Thyroid gland (tissue), 4 donors: Measurements from ENCODE around the gene EXOSC5. TPM values are rescaled to one million over a fixed set of nuclear protein-coding genes. Genes with fewer than 3 reads are reported as not detected.
"Not testable (repeated sequence)": the region's sequence is repeated elsewhere in the genome, so short reads cannot be mapped to it uniquely, and the experiment has no call there.

Source experiments
- DNase-seq, 2 donors: peaks; one replicate each; pipeline ENCODE4 v3.0.0-alpha.2; 2019
- H3K27ac ChIP-seq, 3 donors: fragments of 200-600 bp; sonication (generic); 1 replicate in 2 of 3; 2 replicates in 1 of 3; pipeline ENCODE4 v1.5.1; 2016 to 2019; ENCODE audit warnings: mild to moderate bottlenecking in 1 of 3, moderate library complexity in 1 of 3
- H3K27me3 ChIP-seq: fragments of 200-600 bp; sonication (generic); one replicate; pipeline ENCODE4 v1.5.1; 2019
- H3K36me3 ChIP-seq, 2 donors: fragments of 200-600 bp; sonication (generic); one replicate each; pipeline ENCODE4 v1.5.1; 2016 to 2019
- H3K4me1 ChIP-seq, 2 donors: fragments of 200-600 bp; sonication (generic); one replicate each; pipeline ENCODE4 v1.5.1; 2017 to 2019
- H3K4me3 ChIP-seq, 3 donors: fragments of 200-600 bp; sonication (generic); replicated peaks in 1 of 3; 1 replicate in 2 of 3; 2 replicates in 1 of 3; pipeline ENCODE4 v1.5.1; 2016; ENCODE audit warnings: mild to moderate bottlenecking in 1 of 3
- H3K9me3 ChIP-seq: fragments of 200-600 bp; sonication (generic); one replicate; pipeline ENCODE4 v1.5.1; 2017
- POLR2A ChIP-seq, 2 donors: fragments of 450-650 bp; IDR thresholded peaks; one replicate each; pipeline ENCODE4 v1.6.1; 2017; ENCODE audit warnings: antibody characterized with exemption in 2 of 2, mild to moderate bottlenecking in 2 of 2, moderate library complexity in 1 of 2
- WGBS, 2 donors: methylation state at CpG; one replicate each; pipeline ENCODE4 v1.1.5; 2017; 5-methylcytosine and 5-hydroxymethylcytosine counted together
- intact Hi-C: fragments of 100-400 bp; cut with DNase I; formaldehyde crosslinking; loops from one replicate; pipeline ENCODE4 v1.15.1; 2023
- total RNA-seq, 4 donors: library from RNA; depleted of rRNA; stranded (reverse); fragments of >200 nt; gene quantifications; one replicate each; pipeline ENCODE4 v1.2.3, GENCODE V29; 2016
- TF ChIP-seq, protein P1 (sequence below), 6 experiments: fragments of 200-600 bp in 3 of 6; fragments of 450-650 bp in 3 of 6; sonication (generic) in 3 of 6; IDR thresholded peaks; one replicate each; pipeline ENCODE4 v1.5.1; 2016 to 2019; ENCODE audit warnings: antibody characterized with exemption in 6 of 6, mild to moderate bottlenecking in 2 of 6, inconsistent platforms in 1 of 6, moderate library complexity in 1 of 6

Gene EXOSC5
- total RNA-seq, 4 donors from 2014 or later: 11.8 to 20.7 (median 14.2) TPM

DNA sequence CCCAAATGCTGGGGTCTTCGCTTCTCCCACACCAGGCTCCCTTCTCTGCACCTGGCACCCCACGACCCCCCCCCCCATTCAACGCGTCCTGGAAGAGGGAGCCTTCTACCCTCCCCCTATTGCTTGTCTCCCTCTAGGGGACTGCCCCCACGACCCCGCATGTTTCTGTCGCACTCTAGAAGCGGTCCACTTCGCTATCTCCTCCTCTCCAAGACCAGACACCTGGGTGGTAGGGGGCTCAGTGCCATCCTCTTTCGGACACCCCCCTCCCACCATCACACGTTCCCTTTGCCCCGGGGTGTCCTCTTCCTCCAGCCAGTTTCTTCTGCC lies 44.9 kb downstream of the EXOSC5 start:
- Histone ChIP-seq H3K4me3 (peak overlapping the region; percentile 3 to 45 (median 33)), H3K27ac (peak overlapping the region in 2 of 3 donors; percentile 70 to 78), H3K27me3 (peaks cover 3% of the 10 kb centered on the region), H3K36me3 (no peaks in the 10 kb centered on the region), H3K4me1 (peaks cover 18 to 21% of the 10 kb centered on the region in 2 donors), H3K9me3 (no peaks in the 10 kb centered on the region)
- WGBS, 2 donors: 0% methylated on average over 12 of the region's 12 CpGs
- TF ChIP-seq, protein P1, sequence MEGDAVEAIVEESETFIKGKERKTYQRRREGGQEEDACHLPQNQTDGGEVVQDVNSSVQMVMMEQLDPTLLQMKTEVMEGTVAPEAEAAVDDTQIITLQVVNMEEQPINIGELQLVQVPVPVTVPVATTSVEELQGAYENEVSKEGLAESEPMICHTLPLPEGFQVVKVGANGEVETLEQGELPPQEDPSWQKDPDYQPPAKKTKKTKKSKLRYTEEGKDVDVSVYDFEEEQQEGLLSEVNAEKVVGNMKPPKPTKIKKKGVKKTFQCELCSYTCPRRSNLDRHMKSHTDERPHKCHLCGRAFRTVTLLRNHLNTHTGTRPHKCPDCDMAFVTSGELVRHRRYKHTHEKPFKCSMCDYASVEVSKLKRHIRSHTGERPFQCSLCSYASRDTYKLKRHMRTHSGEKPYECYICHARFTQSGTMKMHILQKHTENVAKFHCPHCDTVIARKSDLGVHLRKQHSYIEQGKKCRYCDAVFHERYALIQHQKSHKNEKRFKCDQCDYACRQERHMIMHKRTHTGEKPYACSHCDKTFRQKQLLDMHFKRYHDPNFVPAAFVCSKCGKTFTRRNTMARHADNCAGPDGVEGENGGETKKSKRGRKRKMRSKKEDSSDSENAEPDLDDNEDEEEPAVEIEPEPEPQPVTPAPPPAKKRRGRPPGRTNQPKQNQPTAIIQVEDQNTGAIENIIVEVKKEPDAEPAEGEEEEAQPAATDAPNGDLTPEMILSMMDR (IDR thresholded peaks at IDR 0.05): no peak
- DNase-seq: no peak
- intact Hi-C loops: loop anchor here (5.0 kb wide), 1 partner anchor 40 kb away; the partner anchor contains the start of gene CCDC97

DNA sequence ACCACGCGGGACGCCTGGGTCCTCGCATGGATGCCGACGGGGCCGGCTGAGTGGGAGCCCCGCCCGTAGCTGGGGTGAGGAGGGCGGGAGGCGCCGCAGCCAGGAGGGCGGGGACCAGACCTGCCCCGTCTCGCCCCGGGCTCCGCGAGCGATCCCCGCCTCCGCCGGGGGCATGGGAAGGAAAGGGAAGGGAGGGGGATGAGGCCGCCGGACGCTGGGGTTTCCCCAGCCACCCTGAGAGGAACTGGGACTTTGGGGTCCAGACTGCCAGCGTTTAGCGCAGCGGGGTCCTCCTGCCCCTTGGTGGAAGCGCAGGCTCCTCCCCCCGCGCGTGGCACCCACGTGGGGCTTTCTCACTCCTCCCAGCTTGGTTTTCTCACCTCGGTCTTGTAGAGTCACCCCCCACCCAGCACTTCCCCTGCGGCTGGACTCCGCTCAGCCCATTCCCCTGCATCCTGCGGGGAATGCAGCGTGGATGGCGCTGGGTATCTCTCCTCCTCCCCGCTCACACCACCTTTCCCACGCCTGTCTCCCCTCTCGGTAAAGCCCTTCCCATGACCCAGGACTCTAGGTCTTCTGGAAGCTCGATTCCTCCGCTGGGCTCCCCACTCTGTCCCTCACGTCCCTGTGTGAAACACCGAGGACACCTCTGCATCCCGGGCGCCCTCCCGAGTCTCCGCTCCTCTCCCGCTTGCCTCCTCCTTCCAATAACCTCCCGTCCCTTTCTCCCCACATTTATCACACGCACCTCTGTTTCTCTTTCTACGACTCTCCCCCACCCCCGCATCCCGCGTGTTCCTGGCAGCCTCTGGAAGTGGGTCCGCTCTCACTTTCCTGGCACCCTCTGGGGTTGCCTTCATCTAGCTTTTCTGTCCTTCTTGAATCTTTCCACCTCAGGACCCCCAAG lies 45.6 kb downstream of the EXOSC5 start:
- peak; percentile 28 to 35 for DNase-seq
- WGBS, 2 donors: 1 to 2% methylated on average over 28 to 49 of the region's 58 CpGs

DNA sequence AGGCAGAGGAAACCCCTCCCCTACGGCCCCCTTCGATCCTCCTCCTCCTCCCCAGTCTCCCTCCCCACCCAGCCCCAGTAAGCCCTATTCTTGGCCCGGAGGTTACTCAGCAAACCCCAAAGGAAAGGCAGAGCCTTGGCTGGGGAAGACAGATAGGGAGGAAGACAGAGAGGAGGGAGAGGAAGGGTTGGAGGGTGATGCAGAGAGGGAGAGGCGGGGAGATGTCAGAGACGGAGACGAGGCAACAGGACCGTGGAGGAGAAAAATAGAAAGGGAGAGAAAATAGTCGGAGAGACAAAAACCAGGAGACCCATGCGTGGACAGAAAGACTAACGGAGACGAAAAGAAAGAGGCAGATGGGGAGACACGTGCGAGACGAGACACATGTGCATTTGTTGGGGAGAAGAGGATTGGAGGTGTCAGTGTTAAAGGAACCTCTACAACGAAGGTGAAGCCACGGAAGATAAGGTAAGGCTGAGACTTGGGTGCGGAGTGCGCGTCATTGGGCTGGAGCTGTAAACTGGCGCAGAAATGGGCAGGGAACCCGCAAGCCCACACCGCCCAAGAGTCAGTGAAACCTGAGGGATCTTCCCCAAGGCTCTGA lies 46.3 kb downstream of the EXOSC5 start:
- no peak for DNase-seq
- peaks cover 3% of the 10 kb centered on the region for H3K27me3 ChIP-seq
- H3K4me3 ChIP-seq: peak overlapping the region in 2 of 3 donors; percentile 16 to 45
- WGBS, 2 donors: 7 to 9% methylated on average over 22 of the region's 22 CpGs
- H3K9me3 ChIP-seq: no peaks in the 10 kb centered on the region
- TF ChIP-seq POLR2A (IDR thresholded peaks at IDR 0.05): no peak
- TF ChIP-seq, protein P1 (IDR thresholded peaks at IDR 0.05): no peak
- H3K27ac ChIP-seq: peak overlapping the region in 2 of 3 donors; percentile 49 to 70
- no peaks in the 10 kb centered on the region for H3K36me3 ChIP-seq
- H3K4me1 ChIP-seq: peaks cover 18 to 21% of the 10 kb centered on the region in 2 donors
- intact Hi-C loops: loop anchor here (5.0 kb wide), 1 partner anchor 39 kb away; the partner anchor contains the start of gene CCDC97

More for the DNA sequence above, 45.6 kb downstream of the EXOSC5 start:
- H3K4me3 ChIP-seq: peak overlapping the region in 2 of 3 donors; percentile 16 to 45
- intact Hi-C loops: loop anchor here (5.0 kb wide), 1 partner anchor 39 kb away; the partner anchor contains the start of gene CCDC97
- peaks cover 3% of the 10 kb centered on the region for H3K27me3 ChIP-seq
- TF ChIP-seq, protein P1 (IDR thresholded peaks at IDR 0.05): no peak
- TF ChIP-seq POLR2A (IDR thresholded peaks at IDR 0.05): no peak
- H3K36me3 ChIP-seq: no peaks in the 10 kb centered on the region
- H3K4me1 ChIP-seq: peaks cover 18 to 21% of the 10 kb centered on the region in 2 donors
- H3K9me3 ChIP-seq: no peaks in the 10 kb centered on the region
- H3K27ac ChIP-seq: peak overlapping the region in 2 of 3 donors; percentile 49 to 70

DNA sequence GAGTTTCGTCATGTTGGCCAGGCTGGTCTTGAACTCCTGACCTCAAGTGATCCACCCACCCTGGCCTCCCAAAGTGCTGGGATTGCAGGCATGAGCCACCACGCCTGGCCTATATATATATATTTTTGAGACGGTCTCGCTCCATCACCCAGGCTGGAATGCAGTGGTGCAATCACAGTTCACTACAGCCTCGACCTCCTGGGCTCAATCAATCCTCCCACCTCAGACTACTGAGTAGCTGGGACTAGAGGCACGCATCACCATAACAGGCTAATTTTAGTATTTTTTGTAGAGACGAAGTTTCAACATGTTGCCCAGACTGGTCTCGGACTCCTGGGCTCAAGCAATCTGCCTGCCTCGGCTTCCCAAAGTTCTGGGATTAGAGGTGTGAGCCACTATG lies 50.2 kb downstream of the EXOSC5 start:
- H3K4me1 ChIP-seq, DNase-seq, intact Hi-C loops, H3K36me3 ChIP-seq, H3K27me3 ChIP-seq, H3K4me3 ChIP-seq, H3K9me3 ChIP-seq, H3K27ac ChIP-seq: not testable (repeated sequence)
- 92 to 94% methylated on average over 9 of the region's 9 CpGs for WGBS, 2 donors

DNA sequence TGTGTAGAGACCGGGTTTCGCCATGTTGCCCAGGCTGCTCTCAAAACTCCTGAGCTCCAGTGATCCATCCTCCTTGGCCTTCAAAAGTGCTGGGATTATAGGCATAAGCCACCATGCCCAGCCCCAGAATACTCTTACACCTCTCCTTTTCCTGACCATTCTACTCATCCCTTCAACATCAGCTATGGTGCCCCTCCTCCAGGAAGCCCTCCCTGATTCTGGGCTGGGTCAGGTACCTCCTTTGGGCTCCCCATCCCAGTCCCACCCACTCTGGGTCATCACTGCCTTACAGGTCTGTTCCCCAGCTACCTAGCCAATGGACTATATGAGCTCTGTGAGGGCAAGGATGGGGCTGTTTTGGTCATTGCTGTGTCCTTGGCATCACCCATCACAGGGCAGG lies 53.0 kb downstream of the EXOSC5 start:
- no peaks in the 10 kb centered on the region for H3K27me3 ChIP-seq
- TF ChIP-seq, protein P1 (IDR thresholded peaks at IDR 0.05): no peak
- no peak for TF ChIP-seq POLR2A (IDR thresholded peaks at IDR 0.05)
- H3K4me1 ChIP-seq: no peaks in the 10 kb centered on the region
- intact Hi-C loops: no loop called here
- H3K36me3 ChIP-seq: peaks cover 0 to 5% of the 10 kb centered on the region in 2 donors
- no peak overlapping the region for H3K4me3 ChIP-seq
- WGBS, 2 donors: 96% methylated on average over 2 of the region's 2 CpGs
- DNase-seq: no peak
- H3K27ac ChIP-seq: no peak overlapping the region
- H3K9me3 ChIP-seq: no peaks in the 10 kb centered on the region
